Gastrocnemius medialis (tissue), 4 donors: ENCODE measurements around the gene CASKIN2.

Source experiments
- CTCF ChIP-seq, 5 experiments: fragments of 450-650 bp in 3 of 5; fragments of 200-600 bp in 2 of 5; sonication (generic) in 2 of 5; IDR thresholded peaks in 4 of 5; conservative IDR thresholded peaks in 1 of 5; 1 replicate in 4 of 5; 2 replicates in 1 of 5; pipeline ENCODE4 v1.5.1; 2016 to 2019; ENCODE audit warnings: antibody characterized with exemption in 5 of 5, mild to moderate bottlenecking in 3 of 5, moderate library complexity in 3 of 5
- POLR2A ChIP-seq, 2 donors: fragments of 450-650 bp; IDR thresholded peaks; one replicate each; pipeline ENCODE4 v1.6.1; 2017; ENCODE audit warnings: antibody characterized with exemption in 2 of 2, mild to moderate bottlenecking in 2 of 2, moderate library complexity in 2 of 2

- no peak for TF ChIP-seq POLR2A (IDR thresholded peaks at IDR 0.05)
- TF ChIP-seq CTCF (IDR thresholded peaks at IDR 0.05 in 4 of 5, conservative IDR thresholded peaks at IDR 0.05 in 1 of 5) = no peak
These were observed 41.9 kb upstream of the CASKIN2 start for GRCh38 chr17:75557075-75557851.
